ENCODE results near the gene SMYD3.

The SMYD3 gene

DNA sequence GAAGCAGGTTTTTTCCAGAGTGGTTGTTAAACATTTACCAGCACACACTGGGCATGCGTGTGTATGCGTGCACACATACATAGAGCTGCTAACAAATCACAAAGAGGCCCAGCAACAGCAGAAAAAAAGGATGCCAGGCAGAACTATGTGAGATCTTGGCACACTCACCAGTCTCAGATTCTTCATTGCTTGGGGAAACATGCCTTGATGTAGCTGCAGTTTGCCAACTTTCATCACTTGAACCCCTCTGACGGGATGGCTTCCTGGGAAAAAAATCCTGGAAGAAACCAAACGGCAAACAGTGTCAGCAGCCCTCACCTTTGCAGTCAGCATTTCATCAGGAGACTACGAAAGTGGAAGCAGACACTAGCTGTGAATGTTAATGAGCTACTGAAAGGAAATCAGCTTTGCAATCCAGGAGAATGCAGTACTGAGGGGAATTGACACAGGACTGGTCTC lies 743.2 kb downstream of the SMYD3 start:
- Histone ChIP-seq H3K36me3 (ENCODE audit: control insufficient read depth, low read length) (no peaks in the 10 kb centered on the region), H3K9me2 (replicated peaks; ENCODE audit: control insufficient read depth, low read length) (no peaks in the 10 kb centered on the region), H3K4me1 (ENCODE audit: control insufficient read depth, low read length) (no peaks in the 10 kb centered on the region), H4K20me1 (ENCODE audit: control insufficient read depth, insufficient read depth, low read depth, low read length) (no peaks in the 10 kb centered on the region), H3K79me2 (ENCODE audit: control insufficient read depth, low read length) (no peaks in the 10 kb centered on the region), H3K9me3 (ENCODE audit: control insufficient read depth, insufficient read depth, low read length) (no peaks in the 10 kb centered on the region), H3K4me2 (ENCODE audit: low read length) (no peak overlapping the region), H3K4me3 (ENCODE audit: low read length) (no peak overlapping the region), H3K27me3 (ENCODE audit: control insufficient read depth, low read length) (no peaks in the 10 kb centered on the region), H3F3A (ENCODE audit: control insufficient read depth, insufficient read depth) (no peaks in the 10 kb centered on the region), H3K27ac (ENCODE audit: low read depth, low read length) (no peak overlapping the region)
- TF ChIP-seq CTCF (IDR thresholded peaks at IDR 0.05; ENCODE audit: low read depth, low read length, poor library complexity, severe bottlenecking) (no peak), EZH2phosphoT487 (IDR thresholded peaks at IDR 0.05; ENCODE audit: borderline replicate concordance, low read length) (no peak)

- Histone ChIP-seq H3K4me2 (ENCODE audit: low read length) (no peak overlapping the region), H3K9me3 (ENCODE audit: control insufficient read depth, insufficient read depth, low read length) (no peaks in the 10 kb centered on the region), H3K9me2 (replicated peaks; ENCODE audit: control insufficient read depth, low read length) (no peaks in the 10 kb centered on the region), H3K79me2 (ENCODE audit: control insufficient read depth, low read length) (no peaks in the 10 kb centered on the region), H3K27me3 (ENCODE audit: control insufficient read depth, low read length) (no peaks in the 10 kb centered on the region), H3K36me3 (ENCODE audit: control insufficient read depth, low read length) (no peaks in the 10 kb centered on the region), H3F3A (ENCODE audit: control insufficient read depth, insufficient read depth) (no peaks in the 10 kb centered on the region), H3K4me3 (ENCODE audit: low read length) (no peak overlapping the region), H3K27ac (ENCODE audit: low read depth, low read length) (no peak overlapping the region), H3K4me1 (ENCODE audit: control insufficient read depth, low read length) (no peaks in the 10 kb centered on the region), H4K20me1 (ENCODE audit: control insufficient read depth, insufficient read depth, low read depth, low read length) (no peaks in the 10 kb centered on the region)
- TF ChIP-seq CTCF (IDR thresholded peaks at IDR 0.05; ENCODE audit: low read depth, low read length, poor library complexity, severe bottlenecking): no peak
- no peak for TF ChIP-seq EZH2phosphoT487 (IDR thresholded peaks at IDR 0.05; ENCODE audit: borderline replicate concordance, low read length)
These were observed 744.6 kb downstream of the SMYD3 start for GRCh38 chr1:245762396-245762910.

DNA sequence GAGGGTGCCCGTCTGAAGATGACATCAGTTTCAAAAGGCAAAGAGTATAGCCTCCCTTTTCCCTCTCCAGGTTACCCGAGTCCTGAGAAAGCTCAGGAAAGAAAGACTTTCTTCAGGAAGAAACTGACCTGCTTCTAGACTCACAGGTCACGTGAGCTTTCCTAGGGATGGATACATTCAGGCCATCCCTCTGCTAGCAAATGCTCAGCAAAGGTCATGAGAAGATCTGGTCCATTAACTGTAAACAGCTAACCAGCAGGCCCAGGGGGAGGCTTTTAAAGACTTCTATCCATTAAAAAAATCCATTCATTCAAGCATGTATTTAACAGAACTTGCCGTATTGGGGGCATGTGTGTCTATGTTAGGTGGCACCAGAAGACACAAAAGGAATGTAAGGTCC lies 746.8 kb downstream of the SMYD3 start:
- H3K9me2 ChIP-seq (replicated peaks; ENCODE audit: control insufficient read depth, low read length): no peaks in the 10 kb centered on the region
- H3K4me1 ChIP-seq (ENCODE audit: control insufficient read depth, low read length): no peaks in the 10 kb centered on the region; the same call in 1 of the 2 replicates
- no peaks in the 10 kb centered on the region for H4K20me1 ChIP-seq (ENCODE audit: control insufficient read depth, insufficient read depth, low read depth, low read length)
- no peaks in the 10 kb centered on the region for H3K9me3 ChIP-seq (ENCODE audit: control insufficient read depth, insufficient read depth, low read length)
- no peaks in the 10 kb centered on the region for H3K36me3 ChIP-seq (ENCODE audit: control insufficient read depth, low read length)
- TF ChIP-seq EZH2phosphoT487 (IDR thresholded peaks at IDR 0.05; ENCODE audit: borderline replicate concordance, low read length): no peak
- TF ChIP-seq CTCF (IDR thresholded peaks at IDR 0.05; ENCODE audit: low read depth, low read length, poor library complexity, severe bottlenecking): no peak
- no peak overlapping the region for H3K4me2 ChIP-seq (ENCODE audit: low read length)
- H3K79me2 ChIP-seq (ENCODE audit: control insufficient read depth, low read length): no peaks in the 10 kb centered on the region
- H3F3A ChIP-seq (ENCODE audit: control insufficient read depth, insufficient read depth): no peaks in the 10 kb centered on the region
- no peak overlapping the region for H3K4me3 ChIP-seq (ENCODE audit: low read length)
- H3K27me3 ChIP-seq (ENCODE audit: control insufficient read depth, low read length): no peaks in the 10 kb centered on the region
- no peak overlapping the region for H3K27ac ChIP-seq (ENCODE audit: low read depth, low read length)

Data from DOHH2 (cell line).